Measurements from ENCODE around the gene ZNF787.

Gene ZNF787

DNA sequence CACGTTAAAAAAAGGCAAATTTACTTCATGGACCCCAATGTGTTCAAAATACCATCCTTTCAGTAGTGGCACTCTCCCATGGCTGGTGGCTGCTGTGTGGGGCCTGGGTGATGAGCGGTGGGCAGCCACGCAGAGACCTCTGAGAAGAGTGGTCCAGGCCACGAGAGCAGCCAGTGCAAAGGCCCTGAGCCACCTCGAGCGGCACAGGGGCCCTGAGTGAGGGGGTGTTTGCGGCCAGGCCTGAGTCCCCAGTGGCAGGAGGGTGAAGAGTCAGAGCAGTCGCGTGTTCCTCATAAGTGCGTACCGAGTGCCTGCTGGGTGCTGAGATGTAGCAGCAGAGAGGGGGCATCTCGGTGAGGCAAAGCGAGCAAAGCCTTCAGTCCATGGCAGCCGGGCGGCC, 27.0 kb upstream of the ZNF787 start:
- DNase-seq, result no peak
- no peak overlapping the region for H2BK120ac ChIP-seq (ENCODE audit: low read depth, low read length)
- no peaks in the 10 kb centered on the region for H3K27me3 ChIP-seq (ENCODE audit: control insufficient read depth in 1 of 2, insufficient read depth in 1 of 2, low read length in 2 of 2)
- no peak overlapping the region for H3K4ac ChIP-seq (ENCODE audit: low read depth in 1 of 2, low read length in 2 of 2)
- H3K36me3 ChIP-seq (ENCODE audit: control insufficient read depth in 1 of 2, insufficient read depth in 2 of 2, low read depth in 1 of 2, low read length in 2 of 2), result peaks cover 20 to 54% of the 10 kb centered on the region in 2 experiments
- no peak overlapping the region for H3K23ac ChIP-seq (ENCODE audit: low read length in 2 of 2)
- H4K8ac ChIP-seq (ENCODE audit: low read length), result no peak overlapping the region
- H3K4me1 ChIP-seq (ENCODE audit: control insufficient read depth, insufficient read depth, low read depth, low read length), result peaks cover under 1% of the 10 kb centered on the region
- H2BK15ac ChIP-seq (ENCODE audit: low read depth, poor library complexity, severe bottlenecking), result no peak overlapping the region
- H2BK12ac ChIP-seq (ENCODE audit: low read length in 2 of 2), result no peak overlapping the region
- H2AFZ ChIP-seq (ENCODE audit: low read depth, low read length), result no peak overlapping the region
- 100% methylated on average over 15 of the region's 15 CpGs for WGBS
- no peak overlapping the region for H2AK5ac ChIP-seq (ENCODE audit: low read length, severe bottlenecking)
- H3K9ac ChIP-seq (ENCODE audit: low read length), result no peak overlapping the region
- H3K9me3 ChIP-seq (ENCODE audit: control insufficient read depth, low read length), result no peaks in the 10 kb centered on the region
- no peak overlapping the region for H3K4me3 ChIP-seq (ENCODE audit: insufficient read depth in 1 of 2, low read depth in 1 of 2, low read length in 2 of 2)
- H3K14ac ChIP-seq (ENCODE audit: low read length in 2 of 2), result no peak overlapping the region
- no peak overlapping the region for H2BK5ac ChIP-seq (ENCODE audit: low read depth, low read length, poor library complexity, severe bottlenecking)
- no peak overlapping the region for H3K4me2 ChIP-seq (ENCODE audit: low read length, poor library complexity, severe bottlenecking)
- peaks cover 46% of the 10 kb centered on the region for H3K79me1 ChIP-seq (replicated peaks; ENCODE audit: low read length, poor library complexity, severe bottlenecking)
- no peak overlapping the region for H3K27ac ChIP-seq (ENCODE audit: low read length, poor library complexity, severe bottlenecking)
- no peak overlapping the region for H4K91ac ChIP-seq (ENCODE audit: low read length)
- no peak overlapping the region for H3K18ac ChIP-seq (ENCODE audit: low read depth in 1 of 2, low read length in 2 of 2)

DNA sequence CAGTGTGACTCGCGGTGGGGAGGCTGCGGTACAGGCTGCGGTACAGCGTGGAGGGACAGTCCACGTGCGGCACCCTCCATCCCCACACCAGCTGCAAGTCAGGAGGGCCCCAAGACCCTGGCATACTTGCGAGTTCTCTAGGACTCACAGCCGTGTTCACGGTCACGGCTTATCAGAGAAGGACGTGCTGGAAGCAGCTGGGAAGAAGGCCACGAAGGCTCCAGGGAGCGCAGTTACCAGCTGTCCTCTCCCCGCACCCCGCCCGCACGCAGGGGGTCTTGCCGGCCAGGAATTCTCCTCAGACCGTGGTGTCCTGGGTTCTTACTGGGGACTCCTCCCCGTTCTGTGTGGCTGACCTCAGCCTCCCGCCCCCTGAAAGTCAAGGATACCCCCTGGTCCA, 26.2 kb upstream of the ZNF787 start:
- Histone ChIP-seq H3K4me1 (ENCODE audit: control insufficient read depth, insufficient read depth, low read depth, low read length) (peaks cover 8% of the 10 kb centered on the region), H2AFZ (ENCODE audit: low read depth, low read length) (no peak overlapping the region), H3K4me3 (ENCODE audit: insufficient read depth in 1 of 2, low read depth in 1 of 2, low read length in 2 of 2) (no peak overlapping the region), H3K23ac (ENCODE audit: low read length in 2 of 2) (no peak overlapping the region), H3K14ac (ENCODE audit: low read length in 2 of 2) (no peak overlapping the region), H3K9me3 (ENCODE audit: control insufficient read depth, low read length) (no peaks in the 10 kb centered on the region), H2BK15ac (ENCODE audit: low read depth, poor library complexity, severe bottlenecking) (no peak overlapping the region), H2AK5ac (ENCODE audit: low read length, severe bottlenecking) (no peak overlapping the region), H3K27ac (ENCODE audit: low read length, poor library complexity, severe bottlenecking) (no peak overlapping the region), H2BK5ac (ENCODE audit: low read depth, low read length, poor library complexity, severe bottlenecking) (no peak overlapping the region), H3K79me1 (replicated peaks; ENCODE audit: low read length, poor library complexity, severe bottlenecking) (peaks cover 45% of the 10 kb centered on the region), H4K91ac (ENCODE audit: low read length) (no peak overlapping the region), H3K18ac (ENCODE audit: low read depth in 1 of 2, low read length in 2 of 2) (no peak overlapping the region), H3K36me3 (ENCODE audit: control insufficient read depth in 1 of 2, insufficient read depth in 2 of 2, low read depth in 1 of 2, low read length in 2 of 2) (peaks cover 23 to 61% of the 10 kb centered on the region in 2 experiments), H2BK120ac (ENCODE audit: low read depth, low read length) (no peak overlapping the region), H4K8ac (ENCODE audit: low read length) (no peak overlapping the region), H3K9ac (ENCODE audit: low read length) (no peak overlapping the region), H3K27me3 (ENCODE audit: control insufficient read depth in 1 of 2, insufficient read depth in 1 of 2, low read length in 2 of 2) (no peaks in the 10 kb centered on the region), H3K4ac (ENCODE audit: low read depth in 1 of 2, low read length in 2 of 2) (no peak overlapping the region), H3K4me2 (ENCODE audit: low read length, poor library complexity, severe bottlenecking) (no peak overlapping the region), H2BK12ac (ENCODE audit: low read length in 2 of 2) (no peak overlapping the region)
- no peak for DNase-seq
- WGBS, result 99% methylated on average over 22 of the region's 22 CpGs

DNA sequence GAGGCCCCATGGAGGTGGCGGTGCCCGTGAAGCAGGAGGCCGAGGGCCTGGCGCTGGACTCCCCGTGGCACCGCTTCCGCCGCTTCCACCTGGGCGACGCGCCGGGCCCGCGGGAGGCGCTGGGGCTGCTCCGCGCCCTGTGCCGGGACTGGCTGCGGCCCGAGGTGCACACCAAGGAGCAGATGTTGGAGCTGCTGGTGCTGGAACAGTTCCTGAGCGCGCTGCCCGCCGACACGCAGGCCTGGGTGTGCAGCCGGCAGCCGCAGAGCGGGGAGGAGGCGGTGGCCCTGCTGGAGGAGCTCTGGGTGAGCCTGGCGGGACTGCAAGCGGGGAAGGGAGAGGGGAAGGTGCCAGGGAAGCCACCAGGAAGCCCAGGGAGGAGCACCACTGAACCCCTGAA, 25.8 kb upstream of the ZNF787 start:
- no peak overlapping the region for H2AFZ ChIP-seq (ENCODE audit: low read depth, low read length)
- H2AK5ac ChIP-seq (ENCODE audit: low read length, severe bottlenecking), result no peak overlapping the region
- H3K27me3 ChIP-seq (ENCODE audit: control insufficient read depth in 1 of 2, insufficient read depth in 1 of 2, low read length in 2 of 2), result no peaks in the 10 kb centered on the region
- H3K9ac ChIP-seq (ENCODE audit: low read length), result no peak overlapping the region
- DNase-seq, result no peak
- peaks cover 23 to 61% of the 10 kb centered on the region in 2 experiments for H3K36me3 ChIP-seq (ENCODE audit: control insufficient read depth in 1 of 2, insufficient read depth in 2 of 2, low read depth in 1 of 2, low read length in 2 of 2)
- H3K9me3 ChIP-seq (ENCODE audit: control insufficient read depth, low read length), result no peaks in the 10 kb centered on the region
- H2BK15ac ChIP-seq (ENCODE audit: low read depth, poor library complexity, severe bottlenecking), result no peak overlapping the region
- no peak overlapping the region for H3K4ac ChIP-seq (ENCODE audit: low read depth in 1 of 2, low read length in 2 of 2)
- H3K4me1 ChIP-seq (ENCODE audit: control insufficient read depth, insufficient read depth, low read depth, low read length), result peaks cover 10% of the 10 kb centered on the region
- WGBS, result 97% methylated on average over 30 of the region's 31 CpGs
- H4K8ac ChIP-seq (ENCODE audit: low read length), result no peak overlapping the region
- H4K91ac ChIP-seq (ENCODE audit: low read length), result no peak overlapping the region
- H2BK120ac ChIP-seq (ENCODE audit: low read depth, low read length), result no peak overlapping the region
- no peak overlapping the region for H3K4me3 ChIP-seq (ENCODE audit: insufficient read depth in 1 of 2, low read depth in 1 of 2, low read length in 2 of 2)
- no peak overlapping the region for H3K14ac ChIP-seq (ENCODE audit: low read length in 2 of 2)
- no peak overlapping the region for H3K27ac ChIP-seq (ENCODE audit: low read length, poor library complexity, severe bottlenecking)
- peaks cover 47% of the 10 kb centered on the region for H3K79me1 ChIP-seq (replicated peaks; ENCODE audit: low read length, poor library complexity, severe bottlenecking)
- no peak overlapping the region for H3K23ac ChIP-seq (ENCODE audit: low read length in 2 of 2)
- no peak overlapping the region for H2BK12ac ChIP-seq (ENCODE audit: low read length in 2 of 2)
- H3K4me2 ChIP-seq (ENCODE audit: low read length, poor library complexity, severe bottlenecking), result no peak overlapping the region
- no peak overlapping the region for H2BK5ac ChIP-seq (ENCODE audit: low read depth, low read length, poor library complexity, severe bottlenecking)
- H3K18ac ChIP-seq (ENCODE audit: low read depth in 1 of 2, low read length in 2 of 2), result no peak overlapping the region

DNA sequence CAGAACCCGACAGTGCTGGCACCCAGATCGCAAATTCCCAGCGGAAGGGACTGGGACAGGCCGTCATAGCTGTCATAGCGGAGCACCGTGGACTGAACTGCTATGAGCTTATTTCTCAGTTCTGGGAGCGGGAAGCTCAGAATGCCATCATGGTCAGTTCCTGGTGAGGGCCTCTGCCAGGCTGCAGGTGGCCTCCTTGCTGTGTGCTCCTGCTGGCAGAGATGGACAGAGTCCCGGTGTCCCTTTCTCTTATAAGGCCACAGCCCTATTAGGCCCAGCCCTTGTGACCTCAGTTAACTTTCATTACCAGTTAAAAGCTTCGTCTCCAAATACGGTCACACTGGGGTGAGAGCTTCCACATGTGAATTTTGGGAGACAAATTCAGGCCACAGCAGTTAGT, 24.6 kb upstream of the ZNF787 start:
- no peak overlapping the region for H3K4me3 ChIP-seq (ENCODE audit: insufficient read depth in 1 of 2, low read depth in 1 of 2, low read length in 2 of 2)
- no peak overlapping the region for H2BK15ac ChIP-seq (ENCODE audit: low read depth, poor library complexity, severe bottlenecking)
- no peak overlapping the region for H2BK12ac ChIP-seq (ENCODE audit: low read length in 2 of 2)
- H3K9ac ChIP-seq (ENCODE audit: low read length), result no peak overlapping the region
- no peak overlapping the region for H4K91ac ChIP-seq (ENCODE audit: low read length)
- no peak overlapping the region for H2BK5ac ChIP-seq (ENCODE audit: low read depth, low read length, poor library complexity, severe bottlenecking)
- H3K4ac ChIP-seq (ENCODE audit: low read depth in 1 of 2, low read length in 2 of 2), result no peak overlapping the region
- H3K36me3 ChIP-seq (ENCODE audit: control insufficient read depth in 1 of 2, insufficient read depth in 2 of 2, low read depth in 1 of 2, low read length in 2 of 2), result peaks cover 23 to 61% of the 10 kb centered on the region in 2 experiments
- no peak overlapping the region for H3K4me2 ChIP-seq (ENCODE audit: low read length, poor library complexity, severe bottlenecking)
- H3K4me1 ChIP-seq (ENCODE audit: control insufficient read depth, insufficient read depth, low read depth, low read length), result peaks cover 10% of the 10 kb centered on the region
- no peak overlapping the region for H3K23ac ChIP-seq (ENCODE audit: low read length in 2 of 2)
- H4K8ac ChIP-seq (ENCODE audit: low read length), result no peak overlapping the region
- H2AFZ ChIP-seq (ENCODE audit: low read depth, low read length), result no peak overlapping the region
- H2AK5ac ChIP-seq (ENCODE audit: low read length, severe bottlenecking), result no peak overlapping the region
- H3K27me3 ChIP-seq (ENCODE audit: control insufficient read depth in 1 of 2, insufficient read depth in 1 of 2, low read length in 2 of 2), result no peaks in the 10 kb centered on the region
- no peak overlapping the region for H3K14ac ChIP-seq (ENCODE audit: low read length in 2 of 2)
- H3K18ac ChIP-seq (ENCODE audit: low read depth in 1 of 2, low read length in 2 of 2), result no peak overlapping the region
- no peak for DNase-seq
- no peak overlapping the region for H3K27ac ChIP-seq (ENCODE audit: low read length, poor library complexity, severe bottlenecking)
- H2BK120ac ChIP-seq (ENCODE audit: low read depth, low read length), result no peak overlapping the region
- WGBS, result 96% methylated on average over 10 of the region's 10 CpGs
- peaks cover 47% of the 10 kb centered on the region for H3K79me1 ChIP-seq (replicated peaks; ENCODE audit: low read length, poor library complexity, severe bottlenecking)
- no peaks in the 10 kb centered on the region for H3K9me3 ChIP-seq (ENCODE audit: control insufficient read depth, low read length)

Data from mesenchymal stem cell (in vitro differentiated cells and primary cell).